Keratinocyte (primary cell): Measurements from ENCODE around the gene ZMYND19. TPM values are rescaled to one million over a fixed set of nuclear protein-coding genes. Genes with fewer than 3 reads are reported as not detected.

Source experiments
- DNase-seq: peaks from one replicate; pipeline ENCODE4 v3.0.0-alpha.2; 2011; ENCODE audit warnings: low read depth, missing footprints, low spot score
- FAIRE-seq: peaks from 2 replicates; lab custom pipeline; 2011; peaks lifted over from hg19 to GRCh38; lab: Jason Lieb, UNC
- H2AFZ ChIP-seq: 2 replicates; pipeline ENCODE4 v1.6.0; 2012; ENCODE audit warnings: low read length, control low read depth, inconsistent platforms; ENCODE audit not compliant: control insufficient read depth
- H3K27ac ChIP-seq: 2 replicates; pipeline ENCODE4 v1.5.1; 2011; ENCODE audit warnings: low read length; ENCODE audit not compliant: control insufficient read depth, insufficient read depth
- H3K27me3 ChIP-seq: 3 replicates; pipeline ENCODE4 v1.6.0; 2011; ENCODE audit warnings: low read length; ENCODE audit not compliant: control insufficient read depth, insufficient read depth; ENCODE audit errors: extremely low read depth
- H3K36me3 ChIP-seq, 2 experiments: 2 replicates in 1 of 2; 3 replicates in 1 of 2; pipeline ENCODE4 v1.5.1; 2011; ENCODE audit warnings: low read length in 2 of 2, mild to moderate bottlenecking in 1 of 2; ENCODE audit not compliant: control insufficient read depth in 2 of 2, insufficient read depth in 2 of 2; ENCODE audit errors: extremely low read depth in 1 of 2
- H3K4me1 ChIP-seq: 3 replicates; pipeline ENCODE4 v1.5.1; 2011; ENCODE audit warnings: low read length; ENCODE audit not compliant: control insufficient read depth, insufficient read depth; ENCODE audit errors: extremely low read depth
- H3K4me2 ChIP-seq: 3 replicates; pipeline ENCODE4 v1.6.0; 2011; ENCODE audit warnings: low read depth, low read length; ENCODE audit not compliant: control insufficient read depth, insufficient read depth; ENCODE audit errors: extremely low read depth
- H3K4me3 ChIP-seq, 3 experiments: fragments of 200-600 bp in 1 of 3; sonication (generic) in 1 of 3; 2 replicates in 2 of 3; 3 replicates in 1 of 3; pipeline ENCODE4 v1.5.1; 2011 to 2016; ENCODE audit warnings: low read length in 3 of 3, mild to moderate bottlenecking in 3 of 3, control low read depth in 2 of 3, inconsistent platforms in 1 of 3, low read depth in 1 of 3, mixed read lengths in 1 of 3, mixed run types in 1 of 3, moderate library complexity in 1 of 3; ENCODE audit not compliant: control insufficient read depth in 2 of 3, insufficient read depth in 2 of 3; ENCODE audit errors: extremely low read depth in 1 of 3
- H3K79me2 ChIP-seq: 2 replicates; pipeline ENCODE4 v1.6.0; 2012; ENCODE audit warnings: low read length; ENCODE audit not compliant: control insufficient read depth, insufficient read depth
- H3K9ac ChIP-seq: 3 replicates; pipeline ENCODE4 v1.6.0; 2011; ENCODE audit warnings: low read length; ENCODE audit not compliant: control insufficient read depth, insufficient read depth; ENCODE audit errors: extremely low read depth
- H3K9me1 ChIP-seq: 3 replicates; pipeline ENCODE4 v1.6.0; 2011; ENCODE audit warnings: low read length; ENCODE audit not compliant: control insufficient read depth, insufficient read depth; ENCODE audit errors: extremely low read depth
- H3K9me3 ChIP-seq: 2 replicates; pipeline ENCODE4 v1.5.1; 2012; ENCODE audit warnings: low read depth, low read length; ENCODE audit not compliant: control insufficient read depth
- H4K20me1 ChIP-seq: 3 replicates; pipeline ENCODE4 v1.6.0; 2011; ENCODE audit warnings: low read length; ENCODE audit not compliant: control insufficient read depth, insufficient read depth; ENCODE audit errors: extremely low read depth
- CTCF ChIP-seq, 3 experiments: IDR thresholded peaks in 1 of 3; conservative IDR thresholded peaks in 1 of 3; optimal IDR thresholded peaks in 1 of 3; 2 replicates in 2 of 3; 3 replicates in 1 of 3; pipeline versions ENCODE3 to v1.5.1; 2011; ENCODE audit warnings: low read length in 3 of 3, mild to moderate bottlenecking in 3 of 3, moderate library complexity in 2 of 3, control low read depth in 1 of 3, inconsistent platforms in 1 of 3; ENCODE audit not compliant: insufficient read depth in 2 of 3; ENCODE audit errors: extremely low read depth in 1 of 3
- EZH2 ChIP-seq: IDR thresholded peaks from one replicate; pipeline ENCODE4 v1.6.1; 2012; ENCODE audit warnings: inconsistent platforms, mild to moderate bottlenecking, low read length, moderate library complexity
- dilution Hi-C: fragments of 300-500 bp; cut with MboI; formaldehyde crosslinking; loops from one replicate; pipeline ENCODE4 v1.7.0; 2020; ENCODE audit warnings: low sequenced_read_pairs; ENCODE audit not compliant: extremely low pct_ligation_motif_present
- polyA minus RNA-seq, 3 experiments: library from RNA; depleted of rRNA, polyadenylated mRNA; stranded (reverse); fragments of >200 nt; gene quantifications; 1 replicate in 1 of 3; 2 replicates in 1 of 3; 3 replicates in 1 of 3; pipeline ENCODE4 v1.2.3, GENCODE V29; 2011
- polyA plus RNA-seq, 5 experiments: library from polyadenylated mRNA; depleted of rRNA in 3 of 5; stranded (reverse) in 3 of 5; stranded (forward) in 1 of 5; unstranded in 1 of 5; fragments of >200 nt; gene quantifications; 1 replicate in 1 of 5; 2 replicates in 3 of 5; 3 replicates in 1 of 5; pipeline versions ENCODE4 v1.2.1 to v1.2.3, GENCODE V29; 2011 to 2012; ENCODE audit warnings: missing spikeins in 2 of 5, low read depth in 1 of 5, low replicate concordance in 1 of 5

ZMYND19 gene
- polyA plus RNA-seq (25.8 to 28.1 TPM (median 27.8 TPM) in 3 replicates), polyA minus RNA-seq (9.5 to 21.9 TPM (median 11.2 TPM) in 3 replicates)
- polyA plus RNA-seq (2011; ENCODE audit: low read depth) = 19.0 TPM
- 13.6 and 24.5 TPM in 2 replicates for polyA plus RNA-seq (2011; cell fraction: cytosol; rRNA removed)
- polyA plus RNA-seq (2011; cell fraction: nucleus; rRNA removed) = 27.6 and 29.4 TPM in 2 replicates
- polyA plus RNA-seq (2012; ENCODE audit: low replicate concordance) = 27.3 and 30.2 TPM in 2 replicates
- polyA minus RNA-seq (2011; cell fraction: cytosol; rRNA and poly(A)+ RNA removed) = 17.8 TPM
- 7.1 and 7.8 TPM in 2 replicates for polyA minus RNA-seq (2011; cell fraction: nucleus; rRNA and poly(A)+ RNA removed)

- no peak for FAIRE-seq
- dilution Hi-C loops = no loop called here
- peak in 1 of 3 experiments; percentile 5 for TF ChIP-seq CTCF (optimal IDR thresholded peaks at IDR 0.05 in 1 of 3, IDR thresholded peaks at IDR 0.05 in 1 of 3, conservative IDR thresholded peaks at IDR 0.05 in 1 of 3; ENCODE audit: extremely low read depth in 1 of 3, insufficient read depth in 2 of 3, low read length in 3 of 3)
- no peak for TF ChIP-seq EZH2
Measured at GRCh38 chr9:137590469-137591383, at the start of gene ZMYND19. Gene ZMYND19 (minus strand): TSS chr9:137590512. CDS start chr9:137590263, 249 bp downstream.

GRCh38 chr9:137639303-137640051, 49.2 kb upstream of the ZMYND19 start:
- no peaks in the 10 kb centered on the region for H4K20me1 ChIP-seq
- TF ChIP-seq EZH2 (no peak), CTCF (optimal IDR thresholded peaks at IDR 0.05 in 1 of 3, IDR thresholded peaks at IDR 0.05 in 1 of 3, conservative IDR thresholded peaks at IDR 0.05 in 1 of 3; ENCODE audit: extremely low read depth in 1 of 3, insufficient read depth in 2 of 3, low read length in 3 of 3) (no peak)
- no peak overlapping the region for H3K27ac ChIP-seq
- H3K4me3 ChIP-seq = no peak overlapping the region
- no peak overlapping the region for H2AFZ ChIP-seq
- H3K27me3 ChIP-seq = no peaks in the 10 kb centered on the region
- H3K9me1 ChIP-seq = no peaks in the 10 kb centered on the region
- no peak overlapping the region for H3K4me2 ChIP-seq
- no peaks in the 10 kb centered on the region for H3K4me1 ChIP-seq
- H3K79me2 ChIP-seq = peaks cover 95% of the 10 kb centered on the region
- DNase-seq = no peak
- no peak for FAIRE-seq
- dilution Hi-C loops = no loop called here
- no peaks in the 10 kb centered on the region for H3K9me3 ChIP-seq
- H3K9ac ChIP-seq = no peak overlapping the region
- H3K36me3 ChIP-seq = peaks cover 3 to 6% of the 10 kb centered on the region in 2 experiments

More at GRCh38 chr9:137590469-137591383, at the start of gene ZMYND19:
- Histone ChIP-seq H3K9me3 (no peaks in the 10 kb centered on the region), H2AFZ (peak within 1 kb of the TSS; percentile 87), H3K27ac (peak within 1 kb of the TSS; percentile 68), H3K9me1 (no peaks in the 10 kb centered on the region), H4K20me1 (peaks cover 6% of the 10 kb centered on the region), H3K27me3 (no peaks in the 10 kb centered on the region), H3K36me3 (peaks cover 19 to 27% of the 10 kb centered on the region in 2 experiments), H3K4me1 (peaks cover 13% of the 10 kb centered on the region), H3K9ac (peak within 1 kb of the TSS; percentile 83), H3K79me2 (peaks cover 36% of the 10 kb centered on the region), H3K4me3 (peak within 1 kb of the TSS; percentile 57 to 92 (median 90)), H3K4me2 (peak within 1 kb of the TSS; percentile 97)
- DNase-seq = no peak
